ENCODE measurements around the gene CDK11A. TPM values are rescaled to one million over a fixed set of nuclear protein-coding genes. Genes with fewer than 3 reads are reported as not detected.

CDK11A gene
- total RNA-seq, 2 donors from 2014 or later, result 56.3 to 56.7 TPM

DNA sequence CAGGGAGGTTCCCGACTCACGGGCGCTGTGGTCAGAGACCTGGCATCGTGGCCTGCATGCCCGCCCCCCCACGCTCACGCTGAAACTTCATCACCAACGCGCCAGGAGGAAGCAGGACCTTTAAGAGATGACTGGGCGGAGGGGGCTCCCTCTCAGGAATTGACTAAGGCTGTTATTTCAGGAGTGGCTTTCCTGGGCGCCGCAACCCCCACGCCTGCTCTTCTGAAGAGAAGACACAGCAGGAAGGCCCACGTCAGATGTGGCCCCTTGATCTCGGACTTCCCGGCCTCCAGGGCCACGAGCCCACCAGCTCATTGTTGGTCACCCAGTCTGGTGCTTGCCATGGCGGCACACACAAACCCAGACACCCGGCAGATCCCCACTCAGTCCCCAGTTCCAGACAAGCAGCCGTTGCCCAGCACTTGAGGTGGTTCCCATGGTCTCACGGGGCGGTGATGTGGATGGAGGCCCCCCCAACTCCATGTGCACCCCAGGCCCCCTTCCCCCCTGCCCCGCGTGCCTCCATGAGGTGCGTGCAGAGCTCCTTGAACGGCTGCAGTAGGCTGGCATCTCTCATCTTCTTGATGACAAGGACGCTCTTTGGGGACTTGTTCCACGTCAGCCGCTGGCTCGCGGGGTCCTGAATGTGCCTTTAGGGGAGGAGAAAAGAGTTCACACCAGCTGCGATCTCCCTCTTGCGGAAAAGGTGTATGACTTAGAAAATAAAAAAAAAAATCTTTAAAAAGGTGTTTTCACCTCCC, 32.7 kb upstream of the CDK11A start:
- Histone ChIP-seq H3K4me3 (no peak overlapping the region), H3K9me3 (no peaks in the 10 kb centered on the region), H3K27me3 (replicated peaks; ENCODE audit: insufficient read depth) (no peaks in the 10 kb centered on the region), H3K27ac (no peak overlapping the region), H3K4me1 (ENCODE audit: control insufficient read depth in 1 of 2, low read depth in 2 of 2) (no peaks in the 10 kb centered on the region), H3K36me3 (peaks cover 77% of the 10 kb centered on the region)
- ATAC-seq (ENCODE audit: insufficient number of reproducible peaks, low FRiP score, low read depth) (no peak), DNase-seq (ENCODE audit: low spot score) (no peak)
- no peak for TF ChIP-seq CTCF (IDR thresholded peaks at IDR 0.05)

DNA sequence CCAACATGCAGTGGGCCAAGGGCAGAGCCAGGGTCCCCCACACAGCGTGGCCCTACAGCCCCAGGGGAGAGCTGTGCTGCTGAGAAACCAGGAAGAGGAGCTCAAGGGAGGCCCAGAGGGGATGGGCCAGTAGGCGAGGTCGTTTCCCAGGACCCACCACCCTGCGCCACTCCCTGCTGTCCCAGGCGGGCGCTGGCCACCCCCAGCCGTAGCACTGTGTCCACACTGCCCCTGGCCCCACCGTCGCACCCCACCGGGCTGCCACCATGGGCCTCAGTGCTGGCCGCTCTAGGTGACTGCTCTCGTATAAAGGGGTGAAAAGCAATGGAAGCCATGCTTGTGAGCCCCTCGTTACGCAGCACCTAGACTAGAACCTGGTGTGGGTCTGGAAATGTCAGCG, 31.7 kb upstream of the CDK11A start:
- Histone ChIP-seq H3K36me3 (peaks cover 67% of the 10 kb centered on the region), H3K27ac (no peak overlapping the region), H3K4me1 (ENCODE audit: control insufficient read depth in 1 of 2, low read depth in 2 of 2) (no peaks in the 10 kb centered on the region), H3K4me3 (no peak overlapping the region), H3K27me3 (replicated peaks; ENCODE audit: insufficient read depth) (no peaks in the 10 kb centered on the region), H3K9me3 (no peaks in the 10 kb centered on the region)
- DNase-seq (ENCODE audit: low spot score) (no peak), ATAC-seq (ENCODE audit: insufficient number of reproducible peaks, low FRiP score, low read depth) (no peak)
- no peak for TF ChIP-seq CTCF (IDR thresholded peaks at IDR 0.05)

DNA sequence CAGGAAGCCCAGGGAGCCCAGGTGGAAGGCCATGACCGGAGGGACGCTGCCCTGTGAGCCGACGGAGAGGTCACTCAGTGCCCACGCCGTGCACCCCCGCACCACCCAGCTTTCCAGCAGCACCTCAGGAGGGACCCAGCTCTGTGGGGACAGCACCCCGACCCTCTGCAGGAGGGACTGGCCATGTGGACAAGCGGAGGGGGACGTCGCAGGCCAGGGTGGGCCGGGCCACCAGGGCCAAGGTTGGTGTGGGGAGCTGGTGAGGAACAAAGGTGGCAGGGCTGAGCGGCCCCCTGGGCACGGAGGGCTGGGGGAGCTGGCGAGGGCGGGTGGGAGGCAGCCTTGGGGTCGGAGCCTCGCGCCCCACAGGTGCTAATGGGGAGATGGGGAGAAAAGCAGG, 31.3 kb upstream of the CDK11A start:
- Histone ChIP-seq H3K9me3 (no peaks in the 10 kb centered on the region), H3K27ac (no peak overlapping the region), H3K27me3 (replicated peaks; ENCODE audit: insufficient read depth) (no peaks in the 10 kb centered on the region), H3K4me3 (no peak overlapping the region), H3K36me3 (peaks cover 63% of the 10 kb centered on the region), H3K4me1 (ENCODE audit: control insufficient read depth in 1 of 2, low read depth in 2 of 2) (no peaks in the 10 kb centered on the region)
- ATAC-seq (ENCODE audit: insufficient number of reproducible peaks, low FRiP score, low read depth), result no peak
- TF ChIP-seq CTCF (IDR thresholded peaks at IDR 0.05), result no peak
- no peak for DNase-seq (ENCODE audit: low spot score)

DNA sequence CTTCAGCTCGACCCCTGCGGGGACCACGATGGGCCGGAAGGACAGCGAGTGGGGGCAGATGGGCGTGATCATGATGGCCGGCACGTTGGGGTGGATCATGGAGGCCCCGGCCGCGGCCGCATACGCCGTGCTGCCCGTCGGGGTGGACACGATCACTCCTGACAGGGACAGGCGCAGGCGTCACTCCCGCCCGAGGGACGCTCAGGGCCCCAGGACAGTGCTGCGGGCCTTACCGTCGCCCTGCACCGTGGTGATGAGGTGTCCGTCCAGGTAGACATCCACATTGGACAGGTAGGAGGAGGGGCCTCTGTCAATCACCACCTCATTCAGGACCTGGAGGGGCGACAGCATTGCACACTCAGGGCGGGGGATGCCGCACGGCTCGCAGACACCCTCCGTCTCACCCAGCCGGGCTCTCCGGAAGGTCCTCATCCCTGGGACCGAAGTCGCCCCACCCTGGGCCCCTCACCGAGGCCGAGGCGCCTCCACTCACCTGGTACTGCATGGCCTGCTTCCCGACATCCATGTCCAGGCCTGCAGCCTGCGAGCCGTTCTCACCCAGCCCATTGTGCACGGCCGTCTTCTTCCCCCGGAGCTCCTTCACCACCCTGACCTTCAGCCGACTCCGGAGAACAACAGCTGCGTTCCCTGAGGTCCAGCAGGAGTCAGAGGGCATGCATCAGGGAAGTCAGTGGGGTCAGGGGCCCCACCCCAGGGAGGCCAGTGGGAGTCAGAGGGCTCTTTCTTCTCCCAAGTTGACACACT, 30.1 kb upstream of the CDK11A start:
- no peak overlapping the region for H3K4me3 ChIP-seq
- no peaks in the 10 kb centered on the region for H3K9me3 ChIP-seq
- no peak overlapping the region for H3K27ac ChIP-seq
- no peaks in the 10 kb centered on the region for H3K27me3 ChIP-seq (replicated peaks; ENCODE audit: insufficient read depth)
- DNase-seq (ENCODE audit: low spot score) (no peak), ATAC-seq (ENCODE audit: insufficient number of reproducible peaks, low FRiP score, low read depth) (no peak)
- H3K36me3 ChIP-seq, result peaks cover 51% of the 10 kb centered on the region
- no peak for TF ChIP-seq CTCF (IDR thresholded peaks at IDR 0.05)
- no peaks in the 10 kb centered on the region for H3K4me1 ChIP-seq (ENCODE audit: control insufficient read depth in 1 of 2, low read depth in 2 of 2)

- Histone ChIP-seq H3K27me3 (replicated peaks; ENCODE audit: insufficient read depth) (no peaks in the 10 kb centered on the region), H3K27ac (no peak overlapping the region), H3K4me1 (ENCODE audit: control insufficient read depth in 1 of 2, low read depth in 2 of 2) (no peaks in the 10 kb centered on the region), H3K4me3 (no peak overlapping the region), H3K36me3 (peaks cover 49% of the 10 kb centered on the region), H3K9me3 (no peaks in the 10 kb centered on the region)
- no peak for TF ChIP-seq CTCF (IDR thresholded peaks at IDR 0.05)
- DNase-seq (ENCODE audit: low spot score) (no peak), ATAC-seq (ENCODE audit: insufficient number of reproducible peaks, low FRiP score, low read depth) (no peak)
These were observed 29.4 kb upstream of the CDK11A start for GRCh38 chr1:1753607-1754005.

Data from thoracic aorta (tissue), 2 donors.